K562 (cell line): ENCODE results near the gene ACOT9. TPM values are rescaled to one million over a fixed set of nuclear protein-coding genes. Genes with fewer than 3 reads are reported as not detected.

Experiments used
- ATAC-seq: fragments of 200-7000 bp; cut with Tn5 transposase; 3 replicates; pipeline ENCODE4 v1.9.1; 2020; ENCODE audit warnings: moderate library complexity
- BruUV-seq: library from RNA; stranded (reverse); fragments of 400-500 nt; replicated peaks from 2 replicates; lab custom pipeline; 2021; lab: Mats Ljungman, UMichigan
- CTCF ChIA-PET: fragments of 300-600 bp; formaldehyde crosslinking; extraction: SDS; loops from one replicate; lab custom pipeline; 2021; ENCODE audit warnings: low intra/inter-chr PET ratio; lab: Yijun Ruan, JAX
- POLR2A ChIA-PET: fragments of 300-600, 350-650 bp; sonication (Branson Sonifier 250); formaldehyde crosslinking; extraction: SDS; loops from one replicate; lab custom pipeline; 2021; ENCODE audit warnings: antibody characterized with exemption, inconsistent platforms; lab: Yijun Ruan, JAX
- DNase-seq, 4 experiments: peaks; one replicate each; pipeline versions ENCODE4 v3.0.0 to v3.0.0-alpha.2; 2011 to 2018; ENCODE audit warnings: low spot score in 3 of 4, mixed read lengths in 3 of 4; ENCODE audit errors: extremely low read depth in 1 of 4
- FAIRE-seq: peaks from 2 replicates; lab custom pipeline; 2011; peaks lifted over from hg19 to GRCh38; lab: Jason Lieb, UNC
- H2AFZ ChIP-seq: 2 replicates; pipeline ENCODE4 v1.6.0; 2011; ENCODE audit warnings: low read depth, low read length, control low read depth, inconsistent platforms
- H3K27ac ChIP-seq: fragments of 200-600 bp; 3 replicates; pipeline ENCODE4 v1.8.0; 2011; ENCODE audit warnings: low read depth, mild to moderate bottlenecking, control low read depth, inconsistent platforms, low read length, moderate library complexity, mixed read lengths; ENCODE audit errors: extremely low read depth
- H3K27me3 ChIP-seq, 2 experiments: fragments of 300-600 bp in 1 of 2; 2 replicates in 1 of 2; 3 replicates in 1 of 2; pipeline versions ENCODE4 v1.6.0 to v1.8.0; 2011; ENCODE audit warnings: inconsistent platforms in 2 of 2, low read length in 2 of 2, mild to moderate bottlenecking in 1 of 2, mixed read lengths in 1 of 2, moderate library complexity in 1 of 2; ENCODE audit not compliant: control insufficient read depth in 2 of 2, insufficient read depth in 2 of 2
- H3K36me3 ChIP-seq: fragments of 300-600 bp; 3 replicates; pipeline ENCODE4 v1.8.0; 2011; ENCODE audit warnings: mild to moderate bottlenecking, low read length, inconsistent platforms; ENCODE audit not compliant: control insufficient read depth, insufficient read depth
- H3K4me1 ChIP-seq, 2 experiments: fragments of 200-600 bp in 1 of 2; replicated peaks in 1 of 2; 2 replicates in 1 of 2; 3 replicates in 1 of 2; pipeline versions ENCODE4 v1.5.1 to v1.8.0; 2011; ENCODE audit warnings: inconsistent platforms in 2 of 2, low read length in 2 of 2, mild to moderate bottlenecking in 1 of 2, mixed read lengths in 1 of 2, moderate library complexity in 1 of 2; ENCODE audit not compliant: control insufficient read depth in 2 of 2, insufficient read depth in 2 of 2
- H3K4me2 ChIP-seq: 2 replicates; pipeline ENCODE4 v1.6.1; 2011; ENCODE audit warnings: low read length, control low read depth, inconsistent platforms, mixed read lengths; ENCODE audit not compliant: insufficient read depth
- H3K4me3 ChIP-seq: fragments of 200-600 bp; sonication (generic), shearing (Covaris generic); 2 replicates; pipeline ENCODE4 v1.5.1; 2016; ENCODE audit warnings: control low read depth, inconsistent platforms
- H3K79me2 ChIP-seq: fragments of 200-600 bp; 3 replicates; pipeline ENCODE4 v1.8.0; 2011; ENCODE audit warnings: low read length, inconsistent platforms; ENCODE audit not compliant: control insufficient read depth, insufficient read depth
- H3K9ac ChIP-seq, 2 experiments: 2 replicates each; pipeline versions ENCODE4 v1.6.0 to v1.6.1; 2011; ENCODE audit warnings: low read depth in 2 of 2, low read length in 2 of 2, control low read depth in 1 of 2, inconsistent platforms in 1 of 2, mild to moderate bottlenecking in 1 of 2, mixed read lengths in 1 of 2; ENCODE audit not compliant: insufficient read depth in 1 of 2
- H3K9me1 ChIP-seq: one replicate; pipeline ENCODE4 v1.6.0; 2011; ENCODE audit warnings: inconsistent platforms, mild to moderate bottlenecking, low read length, moderate library complexity; ENCODE audit not compliant: control insufficient read depth, insufficient read depth
- H3K9me3 ChIP-seq: replicated peaks from 2 replicates; pipeline ENCODE4 v1.5.1; 2011; ENCODE audit warnings: low read depth, low read length, inconsistent platforms; ENCODE audit not compliant: control insufficient read depth, insufficient read depth
- H4K20me1 ChIP-seq: replicated peaks from 2 replicates; pipeline ENCODE4 v1.6.1; 2011; ENCODE audit warnings: low read length, inconsistent platforms, mixed read lengths; ENCODE audit not compliant: control insufficient read depth, insufficient read depth
- CC2D1A ChIP-seq: fragments of 450-650 bp; IDR thresholded peaks from 2 replicates; pipeline ENCODE4 v1.6.1; 2017; ENCODE audit warnings: mild to moderate bottlenecking
- FOXA3 ChIP-seq, 2 experiments: fragments of 450-650 bp in 1 of 2; sonication (generic) in 1 of 2; formaldehyde crosslinking; IDR thresholded peaks in 1 of 2; conservative IDR thresholded peaks in 1 of 2; 2 replicates each; pipeline versions ENCODE4 v1.4.0 to v1.8.0; 2020 to 2022; ENCODE audit warnings: mild to moderate bottlenecking in 2 of 2, missing genetic modification reagents in 1 of 2
- KAT2B ChIP-seq: IDR thresholded peaks from one replicate; pipeline ENCODE4 v1.6.1; 2012; ENCODE audit warnings: low read depth, mild to moderate bottlenecking, control low read depth, inconsistent platforms, low read length, moderate library complexity
- MBD2 ChIP-seq: sonication (generic); IDR thresholded peaks from 2 replicates; pipeline ENCODE4 v1.6.1; 2016; ENCODE audit warnings: low read depth, borderline replicate concordance
- POLR2AphosphoS2 ChIP-seq: IDR thresholded peaks from 2 replicates; pipeline ENCODE4 v1.6.1; 2012; ENCODE audit warnings: low read length, improper control_type of control experiment
- SETDB1 ChIP-seq: IDR thresholded peaks from one replicate; pipeline ENCODE4 v1.6.1; 2012; ENCODE audit warnings: low read length, control low read depth, inconsistent platforms
- SIN3B ChIP-seq: fragments of 450-650 bp; IDR thresholded peaks from 2 replicates; pipeline ENCODE4 v1.6.1; 2017; ENCODE audit warnings: low read depth, mild to moderate bottlenecking, moderate library complexity
- SP2 ChIP-seq: IDR thresholded peaks from 2 replicates; pipeline ENCODE4 v1.6.1; 2011; ENCODE audit warnings: mild to moderate bottlenecking, low read depth, low read length, moderate library complexity; ENCODE audit not compliant: poor library complexity, severe bottlenecking; ENCODE audit errors: extremely low read depth
- SRSF3 ChIP-seq: fragments of 200-400 bp; formaldehyde crosslinking; IDR thresholded peaks from 2 replicates; pipeline ENCODE4 v1.6.1; 2016; ENCODE audit warnings: mild to moderate bottlenecking, low read length, moderate library complexity; ENCODE audit not compliant: insufficient read depth
- STAT5A ChIP-seq: IDR thresholded peaks from 2 replicates; pipeline ENCODE4 v1.6.1; 2012; ENCODE audit warnings: low read length, inconsistent platforms, borderline replicate concordance
- TSC22D4 ChIP-seq: fragments of 450-650 bp; IDR thresholded peaks from 2 replicates; pipeline ENCODE4 v1.6.1; 2016; ENCODE audit warnings: missing genetic modification characterization, missing biosample characterization, control low read depth
- ZBTB34 ChIP-seq: fragments of 250-450 bp; sonication (Bioruptor Pico); IDR thresholded peaks from 2 replicates; pipeline ENCODE4 v1.8.0; 2021; ENCODE audit warnings: mild to moderate bottlenecking, moderate library complexity
- ZC3H11A ChIP-seq: IDR thresholded peaks from 2 replicates; pipeline ENCODE4 v1.6.1; 2012; ENCODE audit warnings: low read depth, low read length, improper control_type of control experiment
- ZNF398 ChIP-seq: fragments of 250-450 bp; sonication (Bioruptor Pico); IDR thresholded peaks from 2 replicates; pipeline ENCODE4 v1.8.0; 2021; ENCODE audit warnings: moderate library complexity, mild to moderate bottlenecking, inconsistent platforms
- ZNF41 ChIP-seq: fragments of 250-450 bp; sonication (Bioruptor Pico); conservative IDR thresholded peaks from 2 replicates; pipeline ENCODE4 v1.4.0; 2020; ENCODE audit warnings: mild to moderate bottlenecking
- ZNF76 ChIP-seq: fragments of 250-450 bp; sonication (Bioruptor Pico); IDR thresholded peaks from 2 replicates; pipeline ENCODE4 v1.4.0; 2020; ENCODE audit warnings: mild to moderate bottlenecking, moderate library complexity, borderline replicate concordance
- ZNF764 ChIP-seq: fragments of 250-450 bp; sonication (Bioruptor Pico); IDR thresholded peaks from 2 replicates; pipeline ENCODE4 v1.4.0; 2020; ENCODE audit warnings: low read depth, mild to moderate bottlenecking, moderate library complexity
- WGBS: fragments of 100-300 bp; shearing (Covaris generic); methylation state at CpG from one replicate; pipeline ENCODE4 v1.1.6; 2016; ENCODE audit warnings: low coverage, mixed read lengths; ENCODE audit not compliant: insufficient coverage; ENCODE audit errors: missing lambda C conversion rate; 5-methylcytosine and 5-hydroxymethylcytosine counted together
- in situ Hi-C: fragments of 300-500 bp; cut with MboI; formaldehyde crosslinking; loops from 4 replicates; pipeline ENCODE4 v1.15.0; 2018; ENCODE audit warnings: inconsistent platforms, mixed read lengths
- intact Hi-C: fragments of 100-400 bp; cut with micrococcal nuclease; formaldehyde crosslinking; loops from 2 replicates; pipeline ENCODE4 v1.14.2; 2022
- polyA plus RNA-seq, 8 experiments: library from polyadenylated mRNA; depleted of rRNA in 4 of 8; stranded (reverse) in 5 of 8; unstranded in 3 of 8; fragments of >200 nt; fragmentation: Nextera tagmentation in 2 of 8; fragmentation: Illumina TruSeq in 1 of 8; extraction: Ambion mirVana in 2 of 8; extraction: Trizol in 1 of 8; gene quantifications; 2 replicates each; pipeline versions ENCODE4 v1.2.1 to v1.2.3, GENCODE V29; 2011 to 2014; ENCODE audit warnings: inconsistent platforms in 1 of 8, missing spikeins in 1 of 8
- total RNA-seq, 7 experiments: library from RNA; depleted of rRNA in 6 of 7; stranded (reverse); fragments of >200 nt in 6 of 7; fragmentation: Illumina TruSeq in 2 of 7; extraction: Trizol in 2 of 7; gene quantifications; 2 replicates each; pipeline versions ENCODE4 v1.2.1 to v1.2.3, GENCODE V29; 2011 to 2021; ENCODE audit warnings: low replicate concordance in 1 of 7
- TF ChIP-seq, protein P1 (sequence below): sonication (generic); formaldehyde crosslinking; IDR thresholded peaks from 2 replicates; pipeline ENCODE4 v1.8.1; 2022; ENCODE audit warnings: missing genetic modification reagents

ACOT9 gene
- total and polyA plus RNA-seq, 9 of the 15 experiments (the other 6 are each of a cell fraction or from before 2014, with no cell fraction given) = 31.2 to 80.9 (median 45.3) TPM

GRCh38 chrX:23699636-23700194 is 43.4 kb downstream of the ACOT9 start:
- peak overlapping the region; percentile 9; the same call in 1 of the 2 replicates for H3K4me3 ChIP-seq
- ATAC-seq (peak; percentile 94), FAIRE-seq (peak; percentile 60), DNase-seq (peak; percentile 56 to 77 (median 69))
- H3K9ac ChIP-seq = peak overlapping the region in 1 of 2 experiments; percentile 42; a peak in 1 of 4 replicates
- POLR2A ChIA-PET = interaction anchor here (0.6 to 1.2 kb wide), 5 partner anchors 33 to 306 kb away, joined by 3 to 9 read pairs (median 4); partner anchors contain the start of genes ACOT9, PRDX4 and SAT1
- H3K27me3 ChIP-seq = no peaks in the 10 kb centered on the region
- peaks cover 4 to 8% of the 10 kb centered on the region in 2 experiments; a peak in 3 of 5 replicates for H3K4me1 ChIP-seq
- H3K9me3 ChIP-seq = no peaks in the 10 kb centered on the region
- H3K4me2 ChIP-seq = peak overlapping the region; percentile 63
- H3K79me2 ChIP-seq = no peaks in the 10 kb centered on the region
- no TSS peak for BruUV-seq
- no peaks in the 10 kb centered on the region for H4K20me1 ChIP-seq
- peaks cover 21% of the 10 kb centered on the region; the same call in 1 of the 3 replicates for H3K36me3 ChIP-seq
- no peaks in the 10 kb centered on the region for H3K9me1 ChIP-seq
- intact Hi-C loops (loop anchor here (2.0 to 10.0 kb wide), 2 partner anchors 43 to 355 kb away; partner anchors contain the start of genes ACOT9 and EIF2S3), in situ Hi-C loops (loop anchor here (10.0 kb wide), 1 partner anchor 355 kb away; the partner anchor contains the start of gene EIF2S3)
- 1% methylated on average over 16 of the region's 16 CpGs for WGBS
- peak overlapping the region; percentile 4; the same call in 1 of the 3 replicates for H3K27ac ChIP-seq
- CTCF ChIA-PET = interaction anchor here (1.1 kb wide), 1 partner anchor 203 kb away, joined by 4 read pairs; no protein-coding TSS in a partner anchor
- 0 out of 2 replicates have a peak overlapping the region, but pooled peaks have one; percentile 22 for H2AFZ ChIP-seq
- no peak for TF ChIP-seq SRSF3
- TF ChIP-seq, protein P1, sequence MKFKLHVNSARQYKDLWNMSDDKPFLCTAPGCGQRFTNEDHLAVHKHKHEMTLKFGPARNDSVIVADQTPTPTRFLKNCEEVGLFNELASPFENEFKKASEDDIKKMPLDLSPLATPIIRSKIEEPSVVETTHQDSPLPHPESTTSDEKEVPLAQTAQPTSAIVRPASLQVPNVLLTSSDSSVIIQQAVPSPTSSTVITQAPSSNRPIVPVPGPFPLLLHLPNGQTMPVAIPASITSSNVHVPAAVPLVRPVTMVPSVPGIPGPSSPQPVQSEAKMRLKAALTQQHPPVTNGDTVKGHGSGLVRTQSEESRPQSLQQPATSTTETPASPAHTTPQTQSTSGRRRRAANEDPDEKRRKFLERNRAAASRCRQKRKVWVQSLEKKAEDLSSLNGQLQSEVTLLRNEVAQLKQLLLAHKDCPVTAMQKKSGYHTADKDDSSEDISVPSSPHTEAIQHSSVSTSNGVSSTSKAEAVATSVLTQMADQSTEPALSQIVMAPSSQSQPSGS (CRISPR knock-in tag) = no peak
- no peak for TF ChIP-seq SETDB1
- no peak for TF ChIP-seq SP2
- TF ChIP-seq TSC22D4 (tag) = no peak
- TF ChIP-seq ZBTB34 (CRISPR knock-in tag) = no peak
- TF ChIP-seq STAT5A = peak; percentile 75
- no peak for TF ChIP-seq SIN3B
- TF ChIP-seq POLR2AphosphoS2 = no peak
- TF ChIP-seq ZNF398 = no peak
- no peak for TF ChIP-seq ZC3H11A
- peak; percentile 36; the same call in 1 of the 2 replicates for TF ChIP-seq MBD2
- peak; percentile 79; the same call in 1 of the 2 replicates for TF ChIP-seq CC2D1A
- TF ChIP-seq KAT2B = no peak
- no peak for TF ChIP-seq ZNF41
- no peak for TF ChIP-seq ZNF76 (CRISPR knock-in tag)
- no peak for TF ChIP-seq ZNF764 (CRISPR knock-in tag)
- TF ChIP-seq FOXA3 (CRISPR knock-in tag; conservative IDR thresholded peaks at IDR 0.05 in 1 of 2, IDR thresholded peaks at IDR 0.05 in 1 of 2) = no peak
